K562 (cell line): Measurements from ENCODE around the gene CPA2. TPM values are rescaled to one million over a fixed set of nuclear protein-coding genes. Genes with fewer than 3 reads are reported as not detected.

ENCODE experiments used
- ATAC-seq: fragments of 200-7000 bp; cut with Tn5 transposase; 3 replicates; pipeline ENCODE4 v1.9.1; 2020; ENCODE audit warnings: moderate library complexity
- BruUV-seq: library from RNA; stranded (reverse); fragments of 400-500 nt; replicated peaks from 2 replicates; lab custom pipeline; 2021; lab: Mats Ljungman, UMichigan
- CTCF ChIA-PET: fragments of 300-600 bp; formaldehyde crosslinking; extraction: SDS; loops from one replicate; lab custom pipeline; 2021; ENCODE audit warnings: low intra/inter-chr PET ratio; lab: Yijun Ruan, JAX
- POLR2A ChIA-PET: fragments of 300-600, 350-650 bp; sonication (Branson Sonifier 250); formaldehyde crosslinking; extraction: SDS; loops from one replicate; lab custom pipeline; 2021; ENCODE audit warnings: antibody characterized with exemption, inconsistent platforms; lab: Yijun Ruan, JAX
- DNase-seq, 4 experiments: peaks; one replicate each; pipeline versions ENCODE4 v3.0.0 to v3.0.0-alpha.2; 2011 to 2018; ENCODE audit warnings: low spot score in 3 of 4, mixed read lengths in 3 of 4; ENCODE audit errors: extremely low read depth in 1 of 4
- FAIRE-seq: peaks from 2 replicates; lab custom pipeline; 2011; peaks lifted over from hg19 to GRCh38; lab: Jason Lieb, UNC
- H2AFZ ChIP-seq: 2 replicates; pipeline ENCODE4 v1.6.0; 2011; ENCODE audit warnings: low read depth, low read length, control low read depth, inconsistent platforms
- H3K27ac ChIP-seq: fragments of 200-600 bp; 3 replicates; pipeline ENCODE4 v1.8.0; 2011; ENCODE audit warnings: low read depth, mild to moderate bottlenecking, control low read depth, inconsistent platforms, low read length, moderate library complexity, mixed read lengths; ENCODE audit errors: extremely low read depth
- H3K27me3 ChIP-seq, 2 experiments: fragments of 300-600 bp in 1 of 2; 2 replicates in 1 of 2; 3 replicates in 1 of 2; pipeline versions ENCODE4 v1.6.0 to v1.8.0; 2011; ENCODE audit warnings: inconsistent platforms in 2 of 2, low read length in 2 of 2, mild to moderate bottlenecking in 1 of 2, mixed read lengths in 1 of 2, moderate library complexity in 1 of 2; ENCODE audit not compliant: control insufficient read depth in 2 of 2, insufficient read depth in 2 of 2
- H3K36me3 ChIP-seq: fragments of 300-600 bp; 3 replicates; pipeline ENCODE4 v1.8.0; 2011; ENCODE audit warnings: mild to moderate bottlenecking, low read length, inconsistent platforms; ENCODE audit not compliant: control insufficient read depth, insufficient read depth
- H3K4me1 ChIP-seq, 2 experiments: fragments of 200-600 bp in 1 of 2; replicated peaks in 1 of 2; 2 replicates in 1 of 2; 3 replicates in 1 of 2; pipeline versions ENCODE4 v1.5.1 to v1.8.0; 2011; ENCODE audit warnings: inconsistent platforms in 2 of 2, low read length in 2 of 2, mild to moderate bottlenecking in 1 of 2, mixed read lengths in 1 of 2, moderate library complexity in 1 of 2; ENCODE audit not compliant: control insufficient read depth in 2 of 2, insufficient read depth in 2 of 2
- H3K4me2 ChIP-seq: 2 replicates; pipeline ENCODE4 v1.6.1; 2011; ENCODE audit warnings: low read length, control low read depth, inconsistent platforms, mixed read lengths; ENCODE audit not compliant: insufficient read depth
- H3K4me3 ChIP-seq: fragments of 200-600 bp; sonication (generic), shearing (Covaris generic); 2 replicates; pipeline ENCODE4 v1.5.1; 2016; ENCODE audit warnings: control low read depth, inconsistent platforms
- H3K79me2 ChIP-seq: fragments of 200-600 bp; 3 replicates; pipeline ENCODE4 v1.8.0; 2011; ENCODE audit warnings: low read length, inconsistent platforms; ENCODE audit not compliant: control insufficient read depth, insufficient read depth
- H3K9ac ChIP-seq, 2 experiments: 2 replicates each; pipeline versions ENCODE4 v1.6.0 to v1.6.1; 2011; ENCODE audit warnings: low read depth in 2 of 2, low read length in 2 of 2, control low read depth in 1 of 2, inconsistent platforms in 1 of 2, mild to moderate bottlenecking in 1 of 2, mixed read lengths in 1 of 2; ENCODE audit not compliant: insufficient read depth in 1 of 2
- H3K9me1 ChIP-seq: one replicate; pipeline ENCODE4 v1.6.0; 2011; ENCODE audit warnings: inconsistent platforms, mild to moderate bottlenecking, low read length, moderate library complexity; ENCODE audit not compliant: control insufficient read depth, insufficient read depth
- H3K9me3 ChIP-seq: replicated peaks from 2 replicates; pipeline ENCODE4 v1.5.1; 2011; ENCODE audit warnings: low read depth, low read length, inconsistent platforms; ENCODE audit not compliant: control insufficient read depth, insufficient read depth
- H4K20me1 ChIP-seq: replicated peaks from 2 replicates; pipeline ENCODE4 v1.6.1; 2011; ENCODE audit warnings: low read length, inconsistent platforms, mixed read lengths; ENCODE audit not compliant: control insufficient read depth, insufficient read depth
- C11orf30 ChIP-seq: fragments of 450-650 bp; IDR thresholded peaks from 2 replicates; pipeline ENCODE4 v1.6.1; 2016; ENCODE audit warnings: low read depth, mild to moderate bottlenecking
- CBFA2T2 ChIP-seq: fragments of 450-650 bp; conservative IDR thresholded peaks from 2 replicates; pipeline ENCODE4 v1.6.1; 2017; ENCODE audit warnings: mild to moderate bottlenecking
- CCAR2 ChIP-seq: fragments of 200-400 bp; formaldehyde crosslinking; IDR thresholded peaks from 2 replicates; pipeline ENCODE4 v1.6.1; 2017; ENCODE audit warnings: mild to moderate bottlenecking, low read depth, low read length
- CHD2 ChIP-seq: IDR thresholded peaks from 2 replicates; pipeline ENCODE4 v1.6.1; 2011; ENCODE audit warnings: low read depth, low read length
- CREM ChIP-seq: IDR thresholded peaks from 2 replicates; pipeline ENCODE4 v1.6.1; 2014; ENCODE audit warnings: antibody characterized with exemption, low read depth
- MAFF ChIP-seq: IDR thresholded peaks from 2 replicates; pipeline ENCODE4 v1.6.1; 2012; ENCODE audit warnings: low read length, improper control_type of control experiment
- NCOR1 ChIP-seq: fragments of 450-650 bp; IDR thresholded peaks from 2 replicates; pipeline ENCODE4 v1.6.1; 2016; ENCODE audit warnings: mild to moderate bottlenecking, moderate library complexity
- NFATC3 ChIP-seq: fragments of 450-650 bp; IDR thresholded peaks from 2 replicates; pipeline ENCODE4 v1.6.1; 2017; ENCODE audit warnings: mild to moderate bottlenecking
- SOX6 ChIP-seq: fragments of 450-650 bp; IDR thresholded peaks from 2 replicates; pipeline ENCODE4 v1.6.1; 2014; ENCODE audit warnings: mild to moderate bottlenecking
- SRSF1 ChIP-seq: fragments of 200-400 bp; formaldehyde crosslinking; IDR thresholded peaks from 2 replicates; pipeline ENCODE4 v1.6.1; 2017; ENCODE audit warnings: mild to moderate bottlenecking, low read depth, low read length, moderate library complexity
- SUPT5H ChIP-seq: fragments of 450-650 bp; IDR thresholded peaks from 2 replicates; pipeline ENCODE4 v1.6.1; 2016
- TGIF2 ChIP-seq: sonication (generic); formaldehyde crosslinking; IDR thresholded peaks from 2 replicates; pipeline ENCODE4 v1.8.1; 2022; ENCODE audit warnings: mild to moderate bottlenecking, missing genetic modification reagents, moderate library complexity
- ZC3H4 ChIP-seq: sonication (generic); formaldehyde crosslinking; IDR thresholded peaks from 2 replicates; pipeline ENCODE4 v1.9.0; 2021; ENCODE audit warnings: missing genetic modification reagents, borderline replicate concordance
- ZNF282 ChIP-seq: sonication (generic); formaldehyde crosslinking; IDR thresholded peaks from 2 replicates; pipeline ENCODE4 v1.8.1; 2023; ENCODE audit warnings: missing genetic modification reagents
- ZNF354B ChIP-seq: fragments of 250-450 bp; sonication (Bioruptor Pico); IDR thresholded peaks from 2 replicates; pipeline ENCODE4 v1.4.0; 2020
- ZNF57 ChIP-seq: fragments of 450-650 bp; formaldehyde crosslinking; IDR thresholded peaks from 2 replicates; pipeline ENCODE4 v1.4.0; 2020; ENCODE audit warnings: mild to moderate bottlenecking, moderate library complexity
- WGBS: fragments of 100-300 bp; shearing (Covaris generic); methylation state at CpG from one replicate; pipeline ENCODE4 v1.1.6; 2016; ENCODE audit warnings: low coverage, mixed read lengths; ENCODE audit not compliant: insufficient coverage; ENCODE audit errors: missing lambda C conversion rate; 5-methylcytosine and 5-hydroxymethylcytosine counted together
- in situ Hi-C: fragments of 300-500 bp; cut with MboI; formaldehyde crosslinking; loops from 4 replicates; pipeline ENCODE4 v1.15.0; 2018; ENCODE audit warnings: inconsistent platforms, mixed read lengths
- intact Hi-C: fragments of 100-400 bp; cut with micrococcal nuclease; formaldehyde crosslinking; loops from 2 replicates; pipeline ENCODE4 v1.14.2; 2022
- polyA plus RNA-seq, 8 experiments: library from polyadenylated mRNA; depleted of rRNA in 4 of 8; stranded (reverse) in 5 of 8; unstranded in 3 of 8; fragments of >200 nt; fragmentation: Nextera tagmentation in 2 of 8; fragmentation: Illumina TruSeq in 1 of 8; extraction: Ambion mirVana in 2 of 8; extraction: Trizol in 1 of 8; gene quantifications; 2 replicates each; pipeline versions ENCODE4 v1.2.1 to v1.2.3, GENCODE V29; 2011 to 2014; ENCODE audit warnings: inconsistent platforms in 1 of 8, missing spikeins in 1 of 8
- total RNA-seq, 7 experiments: library from RNA; depleted of rRNA in 6 of 7; stranded (reverse); fragments of >200 nt in 6 of 7; fragmentation: Illumina TruSeq in 2 of 7; extraction: Trizol in 2 of 7; gene quantifications; 2 replicates each; pipeline versions ENCODE4 v1.2.1 to v1.2.3, GENCODE V29; 2011 to 2021; ENCODE audit warnings: low replicate concordance in 1 of 7
- TF ChIP-seq, protein P1 (sequence below), 2 experiments: fragments of 450-650 bp in 1 of 2; sonication (generic) in 1 of 2; formaldehyde crosslinking in 1 of 2; IDR thresholded peaks in 1 of 2; conservative IDR thresholded peaks in 1 of 2; 2 replicates each; pipeline versions ENCODE4 v1.6.1 to v1.8.1; 2016 to 2023; ENCODE audit warnings: mild to moderate bottlenecking in 2 of 2, moderate library complexity in 2 of 2, inconsistent platforms in 1 of 2, missing genetic modification reagents in 1 of 2
- TF ChIP-seq, protein P2 (sequence below), 2 experiments: fragments of 450-650 bp; IDR thresholded peaks; 2 replicates each; pipeline ENCODE4 v1.6.1; 2016
- TF ChIP-seq, protein P3 (sequence below): fragments of 250-450 bp; sonication (Bioruptor Pico); IDR thresholded peaks from 2 replicates; pipeline ENCODE4 v1.9.0; 2021; ENCODE audit warnings: mild to moderate bottlenecking
- TF ChIP-seq, protein P4 (sequence below): fragments of 450-650 bp; conservative IDR thresholded peaks from 2 replicates; pipeline ENCODE4 v1.6.1; 2016; ENCODE audit warnings: missing genetic modification characterization, low read depth, mild to moderate bottlenecking, missing compliant biosample characterization, moderate library complexity

Gene CPA2
- total and polyA plus RNA-seq, 9 of the 15 experiments (the other 6 are each of a cell fraction or from before 2014, with no cell fraction given): 0.04 to 0.84 (median 0.09) TPM; not detected in 4

DNA sequence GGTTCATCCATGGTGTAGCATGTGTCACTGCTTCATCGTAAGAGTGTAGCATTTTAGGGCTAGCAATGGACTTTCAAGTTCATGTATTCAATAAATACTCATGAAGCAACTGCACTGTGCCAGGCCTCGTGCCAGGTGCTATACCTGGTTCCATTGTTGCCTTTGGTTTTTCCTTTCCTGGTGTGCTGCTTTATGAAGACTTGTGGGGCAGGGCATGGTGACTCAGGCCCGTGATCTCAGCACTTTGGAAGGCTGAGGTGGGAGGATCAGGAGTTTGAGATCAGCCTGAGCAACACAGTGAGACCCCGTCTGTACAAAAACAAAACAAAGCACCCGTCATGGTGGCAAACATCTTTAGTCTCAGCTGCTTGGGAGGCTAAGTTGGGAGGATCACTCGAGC lies 24.1 kb downstream of the CPA2 start (continued):
- TF ChIP-seq, protein P1, sequence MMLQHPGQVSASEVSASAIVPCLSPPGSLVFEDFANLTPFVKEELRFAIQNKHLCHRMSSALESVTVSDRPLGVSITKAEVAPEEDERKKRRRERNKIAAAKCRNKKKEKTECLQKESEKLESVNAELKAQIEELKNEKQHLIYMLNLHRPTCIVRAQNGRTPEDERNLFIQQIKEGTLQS (IDR thresholded peaks at IDR 0.05): peak; percentile 82
- TF ChIP-seq, protein P1 (CRISPR knock-in tag; conservative IDR thresholded peaks at IDR 0.05): no peak
- TF ChIP-seq ZNF354B (CRISPR knock-in tag): no peak

DNA sequence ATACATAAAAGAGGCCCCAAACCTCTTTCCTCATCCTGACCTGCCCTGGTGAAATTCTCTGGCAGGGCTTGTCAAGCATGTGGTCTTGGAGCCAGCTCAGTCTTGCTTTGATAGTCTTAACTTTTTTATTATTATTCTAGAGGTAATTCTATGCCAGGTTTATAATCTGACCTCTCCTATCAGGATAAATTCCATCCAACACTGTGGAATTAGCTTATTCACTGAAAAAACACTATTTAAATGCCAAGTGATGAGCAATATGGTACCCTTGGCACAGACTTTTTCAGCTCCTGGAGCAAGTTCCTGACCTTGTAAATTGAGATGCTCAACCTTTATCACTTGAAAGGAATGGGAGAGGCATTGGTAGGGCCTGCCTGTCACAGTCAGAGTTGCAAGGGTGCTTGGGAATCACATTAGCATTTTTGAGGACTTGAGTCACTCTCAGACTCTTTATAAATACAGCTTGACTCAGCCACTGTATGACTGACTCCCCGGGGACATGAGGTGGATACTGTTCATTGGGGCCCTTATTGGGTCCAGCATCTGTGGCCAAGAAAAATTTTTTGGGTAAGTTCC lies 26.1 kb downstream of the CPA2 start, which contains the start of gene CPA4:
CPA4 (plus strand) TSS at position 480 of the 576 bp plus-strand sequence; CDS start at position 500, 20 bp downstream.
- POLR2A ChIA-PET: interaction anchor here (0.7 to 1.4 kb wide), 3 partner anchors 8 to 23 kb away, joined by 3 to 5 read pairs (median 3); no protein-coding TSS in a partner anchor
- no peak within 1 kb of the TSS for H2AFZ ChIP-seq
- H4K20me1 ChIP-seq: no peaks in the 10 kb centered on the region
- BruUV-seq: no TSS peak
- no peak within 1 kb of the TSS for H3K9ac ChIP-seq
- H3K79me2 ChIP-seq: no peaks in the 10 kb centered on the region
- CTCF ChIA-PET: no interaction called here
- ATAC-seq (no peak), FAIRE-seq (no peak), DNase-seq (no peak)
- TF ChIP-seq, protein P2, sequence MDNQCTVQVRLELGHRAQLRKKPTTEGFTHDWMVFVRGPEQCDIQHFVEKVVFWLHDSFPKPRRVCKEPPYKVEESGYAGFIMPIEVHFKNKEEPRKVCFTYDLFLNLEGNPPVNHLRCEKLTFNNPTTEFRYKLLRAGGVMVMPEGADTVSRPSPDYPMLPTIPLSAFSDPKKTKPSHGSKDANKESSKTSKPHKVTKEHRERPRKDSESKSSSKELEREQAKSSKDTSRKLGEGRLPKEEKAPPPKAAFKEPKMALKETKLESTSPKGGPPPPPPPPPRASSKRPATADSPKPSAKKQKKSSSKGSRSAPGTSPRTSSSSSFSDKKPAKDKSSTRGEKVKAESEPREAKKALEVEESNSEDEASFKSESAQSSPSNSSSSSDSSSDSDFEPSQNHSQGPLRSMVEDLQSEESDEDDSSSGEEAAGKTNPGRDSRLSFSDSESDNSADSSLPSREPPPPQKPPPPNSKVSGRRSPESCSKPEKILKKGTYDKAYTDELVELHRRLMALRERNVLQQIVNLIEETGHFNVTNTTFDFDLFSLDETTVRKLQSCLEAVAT (IDR thresholded peaks at IDR 0.05): no peak
- TF ChIP-seq CREM (no peak), TGIF2 (CRISPR knock-in tag) (no peak), SRSF1 (no peak), NFATC3 (no peak), C11orf30 (no peak), MAFF (no peak), SUPT5H (no peak), ZNF57 (CRISPR knock-in tag) (no peak), NCOR1 (no peak), CBFA2T2 (no peak), ZC3H4 (CRISPR knock-in tag) (no peak), SOX6 (no peak), CCAR2 (no peak), CHD2 (no peak), ZNF282 (CRISPR knock-in tag) (no peak)
- TF ChIP-seq, protein P3, sequence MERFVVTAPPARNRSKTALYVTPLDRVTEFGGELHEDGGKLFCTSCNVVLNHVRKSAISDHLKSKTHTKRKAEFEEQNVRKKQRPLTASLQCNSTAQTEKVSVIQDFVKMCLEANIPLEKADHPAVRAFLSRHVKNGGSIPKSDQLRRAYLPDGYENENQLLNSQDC (CRISPR knock-in tag): no peak
- TF ChIP-seq, protein P4, sequence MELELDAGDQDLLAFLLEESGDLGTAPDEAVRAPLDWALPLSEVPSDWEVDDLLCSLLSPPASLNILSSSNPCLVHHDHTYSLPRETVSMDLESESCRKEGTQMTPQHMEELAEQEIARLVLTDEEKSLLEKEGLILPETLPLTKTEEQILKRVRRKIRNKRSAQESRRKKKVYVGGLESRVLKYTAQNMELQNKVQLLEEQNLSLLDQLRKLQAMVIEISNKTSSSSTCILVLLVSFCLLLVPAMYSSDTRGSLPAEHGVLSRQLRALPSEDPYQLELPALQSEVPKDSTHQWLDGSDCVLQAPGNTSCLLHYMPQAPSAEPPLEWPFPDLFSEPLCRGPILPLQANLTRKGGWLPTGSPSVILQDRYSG (tag): no peak
- H3K27me3 ChIP-seq: peaks cover 37 to 38% of the 10 kb centered on the region in 2 experiments; a peak in 4 of 5 replicates
- H3K4me1 ChIP-seq: no peaks in the 10 kb centered on the region; a peak in 2 of 5 replicates
- no peak within 1 kb of the TSS for H3K27ac ChIP-seq
- in situ Hi-C loops: no loop called here
- WGBS: 5% methylated on average over 1 of the region's 1 CpG
- H3K4me2 ChIP-seq: no peak within 1 kb of the TSS
- H3K4me3 ChIP-seq: no peak within 1 kb of the TSS
- no peaks in the 10 kb centered on the region for H3K9me3 ChIP-seq
- no peaks in the 10 kb centered on the region for H3K36me3 ChIP-seq
- no peaks in the 10 kb centered on the region for H3K9me1 ChIP-seq
- intact Hi-C loops: no loop called here
